NB4 (cell line): ENCODE data around the gene ZNHIT2.

Source experiments
- POLR2A ChIP-seq: IDR thresholded peaks from 2 replicates; pipeline ENCODE4 v1.6.1; 2011; ENCODE audit warnings: mild to moderate bottlenecking; ENCODE audit not compliant: insufficient read length; ENCODE audit errors: extremely low read depth
- TF ChIP-seq, protein P1 (sequence below): IDR thresholded peaks from one replicate; pipeline ENCODE4 v1.5.1; 2012; ENCODE audit warnings: low read depth, low read length
- TF ChIP-seq, protein P2 (sequence below): IDR thresholded peaks from 2 replicates; pipeline ENCODE4 v1.6.1; 2011; ENCODE audit warnings: low read depth, low read length

DNA sequence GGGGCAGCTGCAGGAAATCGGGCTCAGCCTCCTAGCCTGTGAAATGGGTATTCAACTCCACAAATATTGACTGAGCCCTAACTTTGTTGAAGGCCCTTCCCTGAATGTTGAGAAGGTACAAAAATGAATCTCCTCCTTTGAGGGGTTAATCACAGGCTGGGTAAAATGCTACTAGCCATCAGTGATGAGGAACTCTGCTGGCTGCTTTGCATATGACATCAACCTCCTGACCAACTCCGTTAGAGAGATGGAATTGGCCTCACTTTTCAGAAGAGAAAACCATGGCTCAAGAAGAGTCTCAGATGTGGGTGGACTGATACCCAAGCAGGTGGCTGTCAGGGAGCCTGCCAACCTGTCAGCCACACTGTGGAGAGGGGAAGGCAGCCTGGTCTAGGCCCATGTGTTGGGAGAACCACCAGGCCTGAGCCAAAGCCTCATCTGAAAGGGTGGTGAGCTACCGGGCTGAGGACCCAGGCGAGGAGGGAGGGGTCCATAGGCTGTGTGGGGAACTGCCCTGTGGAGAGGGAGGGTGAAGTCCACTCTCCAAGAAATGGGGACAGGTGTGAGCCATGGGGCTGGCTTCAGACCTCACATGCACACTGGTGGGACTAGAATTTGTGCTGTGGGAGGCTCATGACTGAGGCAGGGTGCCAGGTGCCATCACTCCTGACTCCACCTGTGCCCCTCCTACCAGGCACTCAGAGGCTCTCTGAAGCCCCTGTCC lies 45.4 kb downstream of the ZNHIT2 start:
- TF ChIP-seq, protein P1, sequence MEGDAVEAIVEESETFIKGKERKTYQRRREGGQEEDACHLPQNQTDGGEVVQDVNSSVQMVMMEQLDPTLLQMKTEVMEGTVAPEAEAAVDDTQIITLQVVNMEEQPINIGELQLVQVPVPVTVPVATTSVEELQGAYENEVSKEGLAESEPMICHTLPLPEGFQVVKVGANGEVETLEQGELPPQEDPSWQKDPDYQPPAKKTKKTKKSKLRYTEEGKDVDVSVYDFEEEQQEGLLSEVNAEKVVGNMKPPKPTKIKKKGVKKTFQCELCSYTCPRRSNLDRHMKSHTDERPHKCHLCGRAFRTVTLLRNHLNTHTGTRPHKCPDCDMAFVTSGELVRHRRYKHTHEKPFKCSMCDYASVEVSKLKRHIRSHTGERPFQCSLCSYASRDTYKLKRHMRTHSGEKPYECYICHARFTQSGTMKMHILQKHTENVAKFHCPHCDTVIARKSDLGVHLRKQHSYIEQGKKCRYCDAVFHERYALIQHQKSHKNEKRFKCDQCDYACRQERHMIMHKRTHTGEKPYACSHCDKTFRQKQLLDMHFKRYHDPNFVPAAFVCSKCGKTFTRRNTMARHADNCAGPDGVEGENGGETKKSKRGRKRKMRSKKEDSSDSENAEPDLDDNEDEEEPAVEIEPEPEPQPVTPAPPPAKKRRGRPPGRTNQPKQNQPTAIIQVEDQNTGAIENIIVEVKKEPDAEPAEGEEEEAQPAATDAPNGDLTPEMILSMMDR = no peak
- TF ChIP-seq, protein P2, sequence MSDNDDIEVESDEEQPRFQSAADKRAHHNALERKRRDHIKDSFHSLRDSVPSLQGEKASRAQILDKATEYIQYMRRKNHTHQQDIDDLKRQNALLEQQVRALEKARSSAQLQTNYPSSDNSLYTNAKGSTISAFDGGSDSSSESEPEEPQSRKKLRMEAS = no peak
- TF ChIP-seq POLR2A = no peak
